K562 (cell line): ENCODE data around the gene NSMF. TPM values are rescaled to one million over a fixed set of nuclear protein-coding genes. Genes with fewer than 3 reads are reported as not detected.

Experiments used
- ESRRB ChIP-seq: fragments of 250-450 bp; sonication (Bioruptor Pico); IDR thresholded peaks from 2 replicates; pipeline ENCODE4 v1.5.0; 2020; ENCODE audit warnings: mild to moderate bottlenecking, moderate library complexity, borderline replicate concordance
- FOXA3 ChIP-seq, 2 experiments: fragments of 450-650 bp in 1 of 2; sonication (generic) in 1 of 2; formaldehyde crosslinking; IDR thresholded peaks in 1 of 2; conservative IDR thresholded peaks in 1 of 2; 2 replicates each; pipeline versions ENCODE4 v1.4.0 to v1.8.0; 2020 to 2022; ENCODE audit warnings: mild to moderate bottlenecking in 2 of 2, missing genetic modification reagents in 1 of 2
- GTF3C2 ChIP-seq: IDR thresholded peaks from 3 replicates; pipeline ENCODE4 v1.6.1; 2011; ENCODE audit warnings: borderline replicate concordance, mild to moderate bottlenecking, moderate library complexity; ENCODE audit not compliant: insufficient read length; ENCODE audit errors: extremely low read depth
- HOXB6 ChIP-seq: fragments of 250-450 bp; sonication (Bioruptor Pico); IDR thresholded peaks from 2 replicates; pipeline ENCODE4 v1.5.1; 2022; ENCODE audit warnings: mild to moderate bottlenecking, borderline replicate concordance
- KLF10 ChIP-seq: fragments of 250-450 bp; sonication (Bioruptor Pico); IDR thresholded peaks from 2 replicates; pipeline ENCODE4 v1.6.1; 2021; ENCODE audit warnings: matching md5 sums
- MAFK ChIP-seq: IDR thresholded peaks from 2 replicates; pipeline ENCODE4 v1.6.1; 2011; ENCODE audit warnings: low read length, improper control_type of control experiment
- MBD2 ChIP-seq: sonication (generic); IDR thresholded peaks from 2 replicates; pipeline ENCODE4 v1.6.1; 2016; ENCODE audit warnings: low read depth, borderline replicate concordance
- MTA1 ChIP-seq: fragments of 450-650 bp; IDR thresholded peaks from 2 replicates; pipeline ENCODE4 v1.6.1; 2017; ENCODE audit warnings: borderline replicate concordance
- NCOA4 ChIP-seq: fragments of 450-650 bp; IDR thresholded peaks from 2 replicates; pipeline ENCODE4 v1.6.1; 2018; ENCODE audit warnings: mild to moderate bottlenecking; ENCODE audit not compliant: partially characterized antibody
- NELFE ChIP-seq: IDR thresholded peaks from 2 replicates; pipeline ENCODE4 v1.6.1; 2011; ENCODE audit warnings: mild to moderate bottlenecking; ENCODE audit not compliant: insufficient read depth, insufficient read length
- PBX2 ChIP-seq, 2 experiments: IDR thresholded peaks in 1 of 2; conservative IDR thresholded peaks in 1 of 2; 2 replicates each; pipeline ENCODE4 v1.6.1; 2016; ENCODE audit warnings: low read depth in 2 of 2, mild to moderate bottlenecking in 1 of 2, missing compliant biosample characterization in 1 of 2, missing genetic modification characterization in 1 of 2, moderate library complexity in 1 of 2
- PYGO2 ChIP-seq: fragments of 450-650 bp; IDR thresholded peaks from 2 replicates; pipeline ENCODE4 v1.6.1; 2016; ENCODE audit warnings: mild to moderate bottlenecking, missing genetic modification characterization, moderate library complexity, missing compliant biosample characterization
- RAD21 ChIP-seq, 2 experiments: fragments of 250-450 bp in 1 of 2; fragments of 450-650 bp in 1 of 2; sonication (Bioruptor Pico) in 1 of 2; formaldehyde crosslinking in 1 of 2; IDR thresholded peaks in 1 of 2; conservative IDR thresholded peaks in 1 of 2; 2 replicates each; pipeline versions ENCODE4 v1.4.0 to v1.8.0; 2020 to 2022; ENCODE audit warnings: mild to moderate bottlenecking in 2 of 2, moderate library complexity in 1 of 2
- SP2 ChIP-seq: IDR thresholded peaks from 2 replicates; pipeline ENCODE4 v1.6.1; 2011; ENCODE audit warnings: mild to moderate bottlenecking, low read depth, low read length, moderate library complexity; ENCODE audit not compliant: poor library complexity, severe bottlenecking; ENCODE audit errors: extremely low read depth
- SUPT5H ChIP-seq: fragments of 450-650 bp; IDR thresholded peaks from 2 replicates; pipeline ENCODE4 v1.6.1; 2016
- TCF7L2 ChIP-seq: fragments of 150-350 bp; IDR thresholded peaks from 2 replicates; pipeline ENCODE4 v1.6.1; 2016; ENCODE audit warnings: low read depth, mild to moderate bottlenecking, low read length, moderate library complexity
- TEAD2 ChIP-seq: fragments of 450-650 bp; IDR thresholded peaks from 2 replicates; pipeline ENCODE4 v1.6.1; 2016; ENCODE audit warnings: missing genetic modification characterization, control low read depth, missing compliant biosample characterization
- TRIM24 ChIP-seq, 2 experiments: fragments of 450-650 bp; IDR thresholded peaks; 2 replicates each; pipeline ENCODE4 v1.6.1; 2016
- ZBTB1 ChIP-seq: sonication (generic); formaldehyde crosslinking; IDR thresholded peaks from 2 replicates; pipeline ENCODE4 v1.8.1; 2023; ENCODE audit warnings: missing genetic modification reagents, low read depth, mild to moderate bottlenecking, borderline replicate concordance
- ZC3H8 ChIP-seq: fragments of 450-650 bp; IDR thresholded peaks from 2 replicates; pipeline ENCODE4 v1.6.1; 2017
- ZEB2 ChIP-seq: fragments of 450-650 bp; IDR thresholded peaks from 2 replicates; pipeline ENCODE4 v1.6.1; 2016
- ZNF324 ChIP-seq: fragments of 250-450 bp; sonication (Bioruptor Pico); IDR thresholded peaks from 2 replicates; pipeline ENCODE4 v1.4.0; 2020; ENCODE audit warnings: mild to moderate bottlenecking
- ZNF561 ChIP-seq: fragments of 450-650 bp; formaldehyde crosslinking; conservative IDR thresholded peaks from 2 replicates; pipeline ENCODE4 v1.4.0; 2020; ENCODE audit warnings: mild to moderate bottlenecking, moderate library complexity
- ZNF584 ChIP-seq: fragments of 200-800 bp; sonication (Bioruptor generic); IDR thresholded peaks from 2 replicates; pipeline ENCODE4 v1.6.1; 2016; ENCODE audit warnings: low read depth, mild to moderate bottlenecking, missing genetic modification characterization, missing compliant biosample characterization
- polyA plus RNA-seq, 8 experiments: library from polyadenylated mRNA; depleted of rRNA in 4 of 8; stranded (reverse) in 5 of 8; unstranded in 3 of 8; fragments of >200 nt; fragmentation: Nextera tagmentation in 2 of 8; fragmentation: Illumina TruSeq in 1 of 8; extraction: Ambion mirVana in 2 of 8; extraction: Trizol in 1 of 8; gene quantifications; 2 replicates each; pipeline versions ENCODE4 v1.2.1 to v1.2.3, GENCODE V29; 2011 to 2014; ENCODE audit warnings: inconsistent platforms in 1 of 8, missing spikeins in 1 of 8
- total RNA-seq, 7 experiments: library from RNA; depleted of rRNA in 6 of 7; stranded (reverse); fragments of >200 nt in 6 of 7; fragmentation: Illumina TruSeq in 2 of 7; extraction: Trizol in 2 of 7; gene quantifications; 2 replicates each; pipeline versions ENCODE4 v1.2.1 to v1.2.3, GENCODE V29; 2011 to 2021; ENCODE audit warnings: low replicate concordance in 1 of 7

The NSMF gene
- total and polyA plus RNA-seq, 9 of the 15 experiments (the other 6 are each of a cell fraction or from before 2014, with no cell fraction given), result 0.20 to 82.7 (median 29.3) TPM

- TF ChIP-seq GTF3C2, result no peak
- no peak for TF ChIP-seq ZNF324 (CRISPR knock-in tag)
- no peak for TF ChIP-seq PYGO2
- TF ChIP-seq HOXB6, result no peak
- TF ChIP-seq NELFE, result no peak
- no peak for TF ChIP-seq PBX2 (CRISPR knock-in tag; IDR thresholded peaks at IDR 0.05; ENCODE audit: low read depth)
- no peak for TF ChIP-seq PBX2 (tag; conservative IDR thresholded peaks at IDR 0.05; ENCODE audit: low read depth)
- TF ChIP-seq TRIM24 (IDR thresholded peaks at IDR 0.05), result no peak
- TF ChIP-seq ZNF584 (CRISPR knock-in tag), result no peak
- TF ChIP-seq MBD2, result no peak
- no peak for TF ChIP-seq SP2
- no peak for TF ChIP-seq RAD21 (CRISPR knock-in tag; conservative IDR thresholded peaks at IDR 0.05 in 1 of 2, IDR thresholded peaks at IDR 0.05 in 1 of 2)
- TF ChIP-seq MTA1, result 0 out of 2 replicates have a peak, but pooled peaks have one; percentile 19
- TF ChIP-seq SUPT5H, result 0 out of 2 replicates have a peak, but pooled peaks have one; percentile 11
- TF ChIP-seq ZBTB1 (CRISPR knock-in tag), result no peak
- no peak for TF ChIP-seq ZNF561 (CRISPR knock-in tag)
- no peak for TF ChIP-seq ZEB2
- no peak for TF ChIP-seq TEAD2 (tag)
- TF ChIP-seq FOXA3 (CRISPR knock-in tag; conservative IDR thresholded peaks at IDR 0.05 in 1 of 2, IDR thresholded peaks at IDR 0.05 in 1 of 2), result no peak
- TF ChIP-seq NCOA4, result no peak
- TF ChIP-seq MAFK, result no peak
- TF ChIP-seq ZC3H8, result no peak
- TF ChIP-seq KLF10 (CRISPR knock-in tag), result no peak
- TF ChIP-seq ESRRB (CRISPR knock-in tag), result no peak
- no peak for TF ChIP-seq TCF7L2
Observed at GRCh38 chr9:137491735-137492432, 32.8 kb upstream of the NSMF start (continued).
